Loucy (cell line): Measurements from ENCODE around the gene ELOVL7.

Source experiments
- EZH2phosphoT487 ChIP-seq: fragments of 200-600 bp; IDR thresholded peaks from 2 replicates; pipeline ENCODE4 v1.6.1; 2018; ENCODE audit warnings: antibody characterized with exemption, mild to moderate bottlenecking, moderate library complexity, borderline replicate concordance
- TF ChIP-seq, protein P1 (sequence below): fragments of 200-600 bp; sonication (generic); conservative IDR thresholded peaks from 2 replicates; pipeline ENCODE4 v1.5.1; 2014; ENCODE audit warnings: mild to moderate bottlenecking, antibody characterized with exemption, low read length

DNA sequence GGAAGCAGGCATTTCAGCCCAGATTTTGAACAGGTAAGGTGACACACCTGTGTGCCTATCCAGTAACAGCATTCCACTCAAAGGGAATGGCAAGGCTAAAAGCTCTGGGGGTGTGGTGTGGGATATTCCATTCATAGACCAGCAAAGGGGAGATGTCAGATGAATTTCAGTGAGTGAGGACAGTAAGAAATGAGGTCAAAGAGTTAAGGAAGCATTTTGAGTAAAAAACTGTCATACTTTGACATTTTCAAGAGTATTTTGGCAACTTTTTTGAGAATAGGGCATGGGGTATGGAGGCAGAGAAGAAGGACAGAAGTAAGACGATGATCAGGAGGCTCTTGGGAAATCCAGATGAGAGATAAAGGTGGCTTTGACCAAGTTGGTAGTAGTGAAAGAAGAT lies 2.2 kb upstream of the ELOVL7 start:
- TF ChIP-seq, protein P1, sequence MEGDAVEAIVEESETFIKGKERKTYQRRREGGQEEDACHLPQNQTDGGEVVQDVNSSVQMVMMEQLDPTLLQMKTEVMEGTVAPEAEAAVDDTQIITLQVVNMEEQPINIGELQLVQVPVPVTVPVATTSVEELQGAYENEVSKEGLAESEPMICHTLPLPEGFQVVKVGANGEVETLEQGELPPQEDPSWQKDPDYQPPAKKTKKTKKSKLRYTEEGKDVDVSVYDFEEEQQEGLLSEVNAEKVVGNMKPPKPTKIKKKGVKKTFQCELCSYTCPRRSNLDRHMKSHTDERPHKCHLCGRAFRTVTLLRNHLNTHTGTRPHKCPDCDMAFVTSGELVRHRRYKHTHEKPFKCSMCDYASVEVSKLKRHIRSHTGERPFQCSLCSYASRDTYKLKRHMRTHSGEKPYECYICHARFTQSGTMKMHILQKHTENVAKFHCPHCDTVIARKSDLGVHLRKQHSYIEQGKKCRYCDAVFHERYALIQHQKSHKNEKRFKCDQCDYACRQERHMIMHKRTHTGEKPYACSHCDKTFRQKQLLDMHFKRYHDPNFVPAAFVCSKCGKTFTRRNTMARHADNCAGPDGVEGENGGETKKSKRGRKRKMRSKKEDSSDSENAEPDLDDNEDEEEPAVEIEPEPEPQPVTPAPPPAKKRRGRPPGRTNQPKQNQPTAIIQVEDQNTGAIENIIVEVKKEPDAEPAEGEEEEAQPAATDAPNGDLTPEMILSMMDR: no peak
- no peak for TF ChIP-seq EZH2phosphoT487
